ENCODE data around the gene PLEKHF1. TPM values are rescaled to one million over a fixed set of nuclear protein-coding genes. Genes with fewer than 3 reads are reported as not detected.

Gene PLEKHF1
- total RNA-seq, 1 donor from 2014 or later, result 27.8 TPM

- Histone ChIP-seq H3K4me1 (peaks cover 8% of the 10 kb centered on the region), H3K27me3 (ENCODE audit: low read depth) (no peaks in the 10 kb centered on the region), H3K36me3 (peaks cover 4% of the 10 kb centered on the region), H3K4me3 (no peak overlapping the region), H3K27ac (replicated peaks) (peak overlapping the region; percentile 13), H3K9me3 (replicated peaks) (peaks cover 13% of the 10 kb centered on the region)
- no peak for TF ChIP-seq CTCF (IDR thresholded peaks at IDR 0.05; ENCODE audit: borderline replicate concordance)
- intact Hi-C loops (cut with micrococcal nuclease), result no loop called here
- DNase-seq, result no peak
Observed at GRCh38 chr19:29694161-29694560, 28.9 kb downstream of the PLEKHF1 start.

- H3K36me3 ChIP-seq, result peaks cover 4% of the 10 kb centered on the region
- peak overlapping the region; percentile 17 for H3K27ac ChIP-seq (replicated peaks)
- TF ChIP-seq CTCF (IDR thresholded peaks at IDR 0.05; ENCODE audit: borderline replicate concordance), result peak; percentile 93
- no peak overlapping the region for H3K4me3 ChIP-seq
- peaks cover 11% of the 10 kb centered on the region for H3K9me3 ChIP-seq (replicated peaks)
- intact Hi-C loops (cut with micrococcal nuclease), result no loop called here
- peak; percentile 82 for DNase-seq
- H3K27me3 ChIP-seq (ENCODE audit: low read depth), result no peaks in the 10 kb centered on the region
- H3K4me1 ChIP-seq, result peaks cover 8% of the 10 kb centered on the region
Observed at GRCh38 chr19:29694669-29695627, 29.7 kb downstream of the PLEKHF1 start.

- no peak for TF ChIP-seq CTCF (IDR thresholded peaks at IDR 0.05; ENCODE audit: borderline replicate concordance)
- intact Hi-C loops (cut with micrococcal nuclease), result no loop called here
- H3K36me3 ChIP-seq, result no peaks in the 10 kb centered on the region
Observed at GRCh38 chr19:29695765-29696564, 30.7 kb downstream of the PLEKHF1 start.

GRCh38 chr19:29696565-29696846, 31.2 kb downstream of the PLEKHF1 start:
- peaks cover 8% of the 10 kb centered on the region for H3K4me1 ChIP-seq

More at GRCh38 chr19:29695765-29696564, 30.7 kb downstream of the PLEKHF1 start:
- Histone ChIP-seq H3K9me3 (replicated peaks) (peaks cover 1% of the 10 kb centered on the region), H3K27me3 (ENCODE audit: low read depth) (no peaks in the 10 kb centered on the region), H3K4me1 (peaks cover 8% of the 10 kb centered on the region), H3K27ac (replicated peaks) (no peak overlapping the region), H3K4me3 (no peak overlapping the region)
- no peak for DNase-seq

More at GRCh38 chr19:29696565-29696846, 31.2 kb downstream of the PLEKHF1 start:
- Histone ChIP-seq H3K27ac (replicated peaks) (no peak overlapping the region), H3K4me3 (no peak overlapping the region), H3K27me3 (ENCODE audit: low read depth) (no peaks in the 10 kb centered on the region), H3K36me3 (peaks cover 5% of the 10 kb centered on the region), H3K9me3 (replicated peaks) (no peaks in the 10 kb centered on the region)
- DNase-seq, result no peak
- no peak for TF ChIP-seq CTCF (IDR thresholded peaks at IDR 0.05; ENCODE audit: borderline replicate concordance)
- intact Hi-C loops (cut with micrococcal nuclease), result no loop called here

Data from left ventricle myocardium inferior (tissue), 1 donor.